SK-N-SH treated with all-trans-retinoic acid at 6 μM for 48 hours (cell line): ENCODE results near the gene AGL.

Experiments
- BACH2 ChIP-seq: fragments of 250-450 bp; sonication (Bioruptor Pico); IDR thresholded peaks from 2 replicates; pipeline ENCODE4 v1.9.0; 2021; ENCODE audit warnings: mild to moderate bottlenecking, borderline replicate concordance
- ISL1 ChIP-seq: fragments of 250-450 bp; sonication (Bioruptor Pico); IDR thresholded peaks from 2 replicates; pipeline ENCODE4 v2.1.2; 2022; ENCODE audit warnings: mild to moderate bottlenecking, moderate library complexity
- OSR1 ChIP-seq: fragments of 250-450 bp; sonication (Bioruptor Pico); IDR thresholded peaks from 2 replicates; pipeline ENCODE4 v1.8.0; 2022; ENCODE audit warnings: moderate library complexity, mild to moderate bottlenecking, inconsistent platforms
- PPARA ChIP-seq: fragments of 250-450 bp; sonication (Bioruptor Pico); IDR thresholded peaks from 2 replicates; pipeline ENCODE4 v1.5.0; 2020; ENCODE audit warnings: mild to moderate bottlenecking, borderline replicate concordance
- RARB ChIP-seq: fragments of 250-450 bp; sonication (Bioruptor Pico); IDR thresholded peaks from 2 replicates; pipeline ENCODE4 v1.8.0; 2021; ENCODE audit warnings: mild to moderate bottlenecking, moderate library complexity
- ZNF8 ChIP-seq: fragments of 450-650 bp; formaldehyde crosslinking; IDR thresholded peaks from 2 replicates; pipeline ENCODE4 v1.5.0; 2020; ENCODE audit warnings: mild to moderate bottlenecking, moderate library complexity
- TF ChIP-seq, protein P1 (sequence below): fragments of 250-450 bp; sonication (Bioruptor Pico); IDR thresholded peaks from 2 replicates; pipeline ENCODE4 v1.8.0; 2020; ENCODE audit warnings: mild to moderate bottlenecking, moderate library complexity, borderline replicate concordance
- TF ChIP-seq, protein P2 (sequence below): fragments of 250-450 bp; sonication (Bioruptor Pico); IDR thresholded peaks from 2 replicates; pipeline ENCODE4 v1.5.1; 2020; ENCODE audit warnings: low read depth, mild to moderate bottlenecking, moderate library complexity
- TF ChIP-seq, protein P3 (sequence below): fragments of 250-450 bp; sonication (Bioruptor Pico); IDR thresholded peaks from 2 replicates; pipeline ENCODE4 v1.5.0; 2020; ENCODE audit warnings: mild to moderate bottlenecking, moderate library complexity

DNA sequence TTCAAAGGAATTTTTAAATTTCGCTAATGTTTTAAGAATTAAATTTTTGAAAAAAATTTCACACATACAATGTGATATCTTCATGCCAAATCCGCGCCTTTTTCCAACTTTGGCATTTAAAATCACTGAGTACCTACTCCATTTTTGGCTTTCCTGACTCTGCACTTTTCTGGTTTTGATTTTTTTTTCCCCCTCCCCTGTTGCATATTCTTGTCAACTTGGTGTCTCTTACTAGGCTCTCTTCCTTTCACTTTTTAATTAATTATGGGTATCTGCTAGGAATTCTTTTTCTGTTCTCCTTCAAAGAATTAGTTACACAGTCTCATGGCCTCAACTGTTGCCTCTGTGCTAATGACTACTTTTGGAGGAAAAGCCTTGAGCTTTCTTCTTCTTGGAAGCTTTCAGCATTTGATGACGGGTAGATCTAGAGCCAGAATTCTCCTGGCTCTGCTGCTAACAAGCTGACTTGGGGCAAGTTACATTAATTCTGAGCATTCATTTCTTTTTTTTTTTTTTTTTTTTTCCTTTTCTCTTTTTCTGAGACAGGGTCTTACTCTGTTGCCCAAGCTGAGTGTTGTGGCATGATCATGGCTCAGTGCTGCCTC lies 1.8 kb downstream of the AGL start:
- TF ChIP-seq, protein P1, sequence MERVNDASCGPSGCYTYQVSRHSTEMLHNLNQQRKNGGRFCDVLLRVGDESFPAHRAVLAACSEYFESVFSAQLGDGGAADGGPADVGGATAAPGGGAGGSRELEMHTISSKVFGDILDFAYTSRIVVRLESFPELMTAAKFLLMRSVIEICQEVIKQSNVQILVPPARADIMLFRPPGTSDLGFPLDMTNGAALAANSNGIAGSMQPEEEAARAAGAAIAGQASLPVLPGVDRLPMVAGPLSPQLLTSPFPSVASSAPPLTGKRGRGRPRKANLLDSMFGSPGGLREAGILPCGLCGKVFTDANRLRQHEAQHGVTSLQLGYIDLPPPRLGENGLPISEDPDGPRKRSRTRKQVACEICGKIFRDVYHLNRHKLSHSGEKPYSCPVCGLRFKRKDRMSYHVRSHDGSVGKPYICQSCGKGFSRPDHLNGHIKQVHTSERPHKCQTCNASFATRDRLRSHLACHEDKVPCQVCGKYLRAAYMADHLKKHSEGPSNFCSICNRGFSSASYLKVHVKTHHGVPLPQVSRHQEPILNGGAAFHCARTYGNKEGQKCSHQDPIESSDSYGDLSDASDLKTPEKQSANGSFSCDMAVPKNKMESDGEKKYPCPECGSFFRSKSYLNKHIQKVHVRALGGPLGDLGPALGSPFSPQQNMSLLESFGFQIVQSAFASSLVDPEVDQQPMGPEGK (CRISPR knock-in tag), result no peak
- TF ChIP-seq BACH2 (CRISPR knock-in tag) (no peak), PPARA (CRISPR knock-in tag) (no peak), RARB (CRISPR knock-in tag) (no peak), ZNF8 (no peak), OSR1 (CRISPR knock-in tag) (no peak), ISL1 (CRISPR knock-in tag) (no peak)
- TF ChIP-seq, protein P2, sequence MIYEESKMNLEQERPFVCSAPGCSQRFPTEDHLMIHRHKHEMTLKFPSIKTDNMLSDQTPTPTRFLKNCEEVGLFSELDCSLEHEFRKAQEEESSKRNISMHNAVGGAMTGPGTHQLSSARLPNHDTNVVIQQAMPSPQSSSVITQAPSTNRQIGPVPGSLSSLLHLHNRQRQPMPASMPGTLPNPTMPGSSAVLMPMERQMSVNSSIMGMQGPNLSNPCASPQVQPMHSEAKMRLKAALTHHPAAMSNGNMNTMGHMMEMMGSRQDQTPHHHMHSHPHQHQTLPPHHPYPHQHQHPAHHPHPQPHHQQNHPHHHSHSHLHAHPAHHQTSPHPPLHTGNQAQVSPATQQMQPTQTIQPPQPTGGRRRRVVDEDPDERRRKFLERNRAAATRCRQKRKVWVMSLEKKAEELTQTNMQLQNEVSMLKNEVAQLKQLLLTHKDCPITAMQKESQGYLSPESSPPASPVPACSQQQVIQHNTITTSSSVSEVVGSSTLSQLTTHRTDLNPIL (CRISPR knock-in tag), result no peak
- TF ChIP-seq, protein P3, sequence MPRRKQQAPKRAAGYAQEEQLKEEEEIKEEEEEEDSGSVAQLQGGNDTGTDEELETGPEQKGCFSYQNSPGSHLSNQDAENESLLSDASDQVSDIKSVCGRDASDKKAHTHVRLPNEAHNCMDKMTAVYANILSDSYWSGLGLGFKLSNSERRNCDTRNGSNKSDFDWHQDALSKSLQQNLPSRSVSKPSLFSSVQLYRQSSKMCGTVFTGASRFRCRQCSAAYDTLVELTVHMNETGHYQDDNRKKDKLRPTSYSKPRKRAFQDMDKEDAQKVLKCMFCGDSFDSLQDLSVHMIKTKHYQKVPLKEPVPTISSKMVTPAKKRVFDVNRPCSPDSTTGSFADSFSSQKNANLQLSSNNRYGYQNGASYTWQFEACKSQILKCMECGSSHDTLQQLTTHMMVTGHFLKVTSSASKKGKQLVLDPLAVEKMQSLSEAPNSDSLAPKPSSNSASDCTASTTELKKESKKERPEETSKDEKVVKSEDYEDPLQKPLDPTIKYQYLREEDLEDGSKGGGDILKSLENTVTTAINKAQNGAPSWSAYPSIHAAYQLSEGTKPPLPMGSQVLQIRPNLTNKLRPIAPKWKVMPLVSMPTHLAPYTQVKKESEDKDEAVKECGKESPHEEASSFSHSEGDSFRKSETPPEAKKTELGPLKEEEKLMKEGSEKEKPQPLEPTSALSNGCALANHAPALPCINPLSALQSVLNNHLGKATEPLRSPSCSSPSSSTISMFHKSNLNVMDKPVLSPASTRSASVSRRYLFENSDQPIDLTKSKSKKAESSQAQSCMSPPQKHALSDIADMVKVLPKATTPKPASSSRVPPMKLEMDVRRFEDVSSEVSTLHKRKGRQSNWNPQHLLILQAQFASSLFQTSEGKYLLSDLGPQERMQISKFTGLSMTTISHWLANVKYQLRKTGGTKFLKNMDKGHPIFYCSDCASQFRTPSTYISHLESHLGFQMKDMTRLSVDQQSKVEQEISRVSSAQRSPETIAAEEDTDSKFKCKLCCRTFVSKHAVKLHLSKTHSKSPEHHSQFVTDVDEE (CRISPR knock-in tag), result no peak
